ENCODE data around the gene INPP5E.

INPP5E gene

GRCh38 chr9:136447173-136447778, 7.6 kb upstream of the INPP5E start:
- TF ChIP-seq GATA1 (IDR thresholded peaks at IDR 0.05; ENCODE audit: low read depth, low read length) (no peak), POLR2A (IDR thresholded peaks at IDR 0.05; ENCODE audit: low read length) (no peak)
- no peak for DNase-seq

- TF ChIP-seq GATA1 (IDR thresholded peaks at IDR 0.05; ENCODE audit: low read depth, low read length) (no peak), POLR2A (IDR thresholded peaks at IDR 0.05; ENCODE audit: low read length) (no peak)
Observed at GRCh38 chr9:136445799-136446198, 6.2 kb upstream of the INPP5E start.

GRCh38 chr9:136444102-136444501, 4.5 kb upstream of the INPP5E start:
- no peak for TF ChIP-seq POLR2A (IDR thresholded peaks at IDR 0.05; ENCODE audit: low read length)
- no peak for TF ChIP-seq GATA1 (IDR thresholded peaks at IDR 0.05; ENCODE audit: low read depth, low read length)
- DNase-seq: no peak

More at GRCh38 chr9:136445799-136446198, 6.2 kb upstream of the INPP5E start:
- no peak for DNase-seq

- DNase-seq: no peak
- TF ChIP-seq GATA1 (IDR thresholded peaks at IDR 0.05; ENCODE audit: low read depth, low read length) (no peak), POLR2A (IDR thresholded peaks at IDR 0.05; ENCODE audit: low read length) (no peak)
Observed at GRCh38 chr9:136443687-136444086, 4.0 kb upstream of the INPP5E start.

GRCh38 chr9:136443087-136443486, 3.4 kb upstream of the INPP5E start:
- no peak for DNase-seq
- TF ChIP-seq POLR2A (IDR thresholded peaks at IDR 0.05; ENCODE audit: low read length) (no peak), GATA1 (IDR thresholded peaks at IDR 0.05; ENCODE audit: low read depth, low read length) (no peak)

GRCh38 chr9:136442265-136442664, 2.6 kb upstream of the INPP5E start:
- no peak for TF ChIP-seq POLR2A (IDR thresholded peaks at IDR 0.05; ENCODE audit: low read length)
- no peak for TF ChIP-seq GATA1 (IDR thresholded peaks at IDR 0.05; ENCODE audit: low read depth, low read length)
- no peak for DNase-seq

GRCh38 chr9:136441681-136442245, 2.1 kb upstream of the INPP5E start:
- TF ChIP-seq POLR2A (IDR thresholded peaks at IDR 0.05; ENCODE audit: low read length) (no peak), GATA1 (IDR thresholded peaks at IDR 0.05; ENCODE audit: low read depth, low read length) (no peak)

GRCh38 chr9:136441191-136441680, 1.6 kb upstream of the INPP5E start:
- DNase-seq: no peak
- TF ChIP-seq GATA1 (IDR thresholded peaks at IDR 0.05; ENCODE audit: low read depth, low read length) (no peak), POLR2A (IDR thresholded peaks at IDR 0.05; ENCODE audit: low read length) (no peak)

More at GRCh38 chr9:136441681-136442245, 2.1 kb upstream of the INPP5E start:
- no peak for DNase-seq

- TF ChIP-seq GATA1 (IDR thresholded peaks at IDR 0.05; ENCODE audit: low read depth, low read length) (no peak), POLR2A (IDR thresholded peaks at IDR 0.05; ENCODE audit: low read length) (no peak)
- peak; percentile 63 to 70 for DNase-seq
Observed at GRCh38 chr9:136438548-136439480, 831 bp downstream of the INPP5E start.

- TF ChIP-seq GATA1 (IDR thresholded peaks at IDR 0.05; ENCODE audit: low read depth, low read length) (no peak), POLR2A (IDR thresholded peaks at IDR 0.05; ENCODE audit: low read length) (no peak)
- DNase-seq: no peak
Observed at GRCh38 chr9:136437839-136438547, 1.7 kb downstream of the INPP5E start.

- DNase-seq: peak; percentile 26 to 28
- no peak for TF ChIP-seq GATA1 (IDR thresholded peaks at IDR 0.05; ENCODE audit: low read depth, low read length)
- TF ChIP-seq POLR2A (IDR thresholded peaks at IDR 0.05; ENCODE audit: low read length): no peak
Observed at GRCh38 chr9:136437430-136437829, 2.2 kb downstream of the INPP5E start.

- no peak for TF ChIP-seq POLR2A (IDR thresholded peaks at IDR 0.05; ENCODE audit: low read length)
- no peak for TF ChIP-seq GATA1 (IDR thresholded peaks at IDR 0.05; ENCODE audit: low read depth, low read length)
- DNase-seq: no peak
Observed at GRCh38 chr9:136436055-136436634, 3.5 kb downstream of the INPP5E start.

GRCh38 chr9:136434580-136435169, 5.0 kb downstream of the INPP5E start:
- DNase-seq: no peak
- TF ChIP-seq GATA1 (IDR thresholded peaks at IDR 0.05; ENCODE audit: low read depth, low read length): no peak
- TF ChIP-seq POLR2A (IDR thresholded peaks at IDR 0.05; ENCODE audit: low read length): no peak

Data from erythroblast (primary cell).